H1 (cell line): ENCODE measurements around the gene NR1I2. TPM values are rescaled to one million over a fixed set of nuclear protein-coding genes. Genes with fewer than 3 reads are reported as not detected.

Experiments used
- CTCF ChIA-PET: fragments of 300-600 bp; sonication (Branson Sonifier 250); formaldehyde crosslinking; loops from one replicate; lab custom pipeline; 2021; ENCODE audit not compliant: partially characterized antibody; lab: Charles Lee
- POLR2A ChIA-PET: fragments of 300-600 bp; sonication (Branson Sonifier 250); formaldehyde crosslinking; loops from one replicate; lab custom pipeline; 2021; ENCODE audit warnings: inconsistent platforms; ENCODE audit not compliant: partially characterized antibody; lab: Charles Lee
- DNase-seq, 2 experiments: peaks; one replicate each; pipeline versions ENCODE4 v3.0.0 to v3.0.0-alpha.2; 2010 to 2022; ENCODE audit warnings: low spot score in 2 of 2, low read depth in 1 of 2, mixed read lengths in 1 of 2
- FAIRE-seq: peaks from 2 replicates; lab custom pipeline; 2011; peaks lifted over from hg19 to GRCh38; lab: Jason Lieb, UNC
- H2AFZ ChIP-seq: 2 replicates; pipeline ENCODE4 v1.8.1; 2012; ENCODE audit warnings: low read length, inconsistent platforms
- H2AK5ac ChIP-seq: 2 replicates; pipeline ENCODE4 v1.6.1; 2013; ENCODE audit warnings: low read depth, low read length
- H2BK120ac ChIP-seq: replicated peaks from 2 replicates; pipeline ENCODE3; 2013; ENCODE audit warnings: low read depth, low read length, inconsistent platforms
- H2BK12ac ChIP-seq: 2 replicates; pipeline ENCODE4 v1.6.1; 2013; ENCODE audit warnings: low read depth, low read length
- H2BK15ac ChIP-seq: 2 replicates; pipeline ENCODE4 v1.6.1; 2013; ENCODE audit warnings: low read length
- H2BK20ac ChIP-seq: 2 replicates; pipeline ENCODE4 v1.6.1; 2013; ENCODE audit warnings: low read length
- H2BK5ac ChIP-seq: 2 replicates; pipeline ENCODE4 v1.6.1; 2013; ENCODE audit warnings: low read depth, low read length
- H3K14ac ChIP-seq: 2 replicates; pipeline ENCODE4 v1.6.1; 2013; ENCODE audit warnings: inconsistent platforms; ENCODE audit not compliant: insufficient read length
- H3K18ac ChIP-seq: 2 replicates; pipeline ENCODE4 v1.6.1; 2013; ENCODE audit warnings: low read length; ENCODE audit errors: extremely low read depth
- H3K23ac ChIP-seq: 2 replicates; pipeline ENCODE4 v1.6.1; 2013; ENCODE audit warnings: inconsistent platforms; ENCODE audit not compliant: insufficient read length
- H3K23me2 ChIP-seq: 2 replicates; pipeline ENCODE4 v1.6.1; 2013; ENCODE audit warnings: low read depth, low read length
- H3K27ac ChIP-seq: 2 replicates; pipeline ENCODE4 v1.6.1; 2011; ENCODE audit warnings: low read depth, low read length, inconsistent platforms
- H3K27me3 ChIP-seq, 4 experiments: replicated peaks in 1 of 4; 1 replicate in 1 of 4; 2 replicates in 3 of 4; pipeline versions ENCODE4 v1.6.1 to v1.8.1; 2011 to 2013; ENCODE audit warnings: low read length in 3 of 4, mild to moderate bottlenecking in 3 of 4, inconsistent platforms in 2 of 4, mixed read lengths in 2 of 4, moderate library complexity in 1 of 4; ENCODE audit not compliant: control insufficient read depth in 3 of 4, insufficient read depth in 3 of 4; ENCODE audit errors: extremely low read depth in 1 of 4
- H3K36me3 ChIP-seq, 4 experiments: 2 replicates each; pipeline versions ENCODE4 v1.6.1 to v1.8.1; 2011 to 2013; ENCODE audit warnings: mild to moderate bottlenecking in 4 of 4, low read length in 3 of 4, moderate library complexity in 2 of 4, control low read depth in 1 of 4, inconsistent platforms in 1 of 4; ENCODE audit not compliant: insufficient read depth in 4 of 4, control insufficient read depth in 2 of 4
- H3K4ac ChIP-seq: replicated peaks from 2 replicates; pipeline ENCODE3; 2013; ENCODE audit warnings: low read length, low read depth, mixed read lengths, inconsistent platforms; ENCODE audit not compliant: insufficient read length
- H3K4me1 ChIP-seq, 4 experiments: replicated peaks in 1 of 4; 1 replicate in 1 of 4; 2 replicates in 3 of 4; pipeline versions ENCODE4 v1.6.1 to v1.8.1; 2011 to 2013; ENCODE audit warnings: low read length in 3 of 4, inconsistent platforms in 2 of 4, mixed read lengths in 1 of 4; ENCODE audit not compliant: insufficient read depth in 4 of 4, control insufficient read depth in 3 of 4
- H3K4me2 ChIP-seq, 2 experiments: 2 replicates each; pipeline versions ENCODE4 v1.6.1 to v1.8.1; 2011 to 2013; ENCODE audit warnings: low read depth in 2 of 2, low read length in 2 of 2, control low read depth in 1 of 2, inconsistent platforms in 1 of 2, mild to moderate bottlenecking in 1 of 2; ENCODE audit not compliant: insufficient read depth in 1 of 2
- H3K4me3 ChIP-seq, 4 experiments: fragments of 200-600, 300-600 bp in 1 of 4; sonication (generic), shearing (Covaris generic), sonication (Bioruptor Twin) in 1 of 4; 2 replicates each; pipeline versions ENCODE4 v1.5.1 to v1.8.1; 2011 to 2016; ENCODE audit warnings: low read length in 4 of 4, low read depth in 3 of 4, control low read depth in 2 of 4, inconsistent platforms in 2 of 4, mild to moderate bottlenecking in 2 of 4, mixed read lengths in 1 of 4, moderate library complexity in 1 of 4; ENCODE audit not compliant: insufficient read depth in 2 of 4; ENCODE audit errors: extremely low read depth in 1 of 4
- H3K56ac ChIP-seq: replicated peaks from 2 replicates; pipeline ENCODE3; 2013; ENCODE audit warnings: low read depth, mild to moderate bottlenecking, mixed read lengths, low read length, inconsistent platforms; ENCODE audit not compliant: insufficient read length
- H3K79me1 ChIP-seq: 2 replicates; pipeline ENCODE4 v1.6.1; 2013; ENCODE audit warnings: low read depth, low read length, control low read depth
- H3K79me2 ChIP-seq, 2 experiments: 2 replicates each; pipeline versions ENCODE4 v1.6.1 to v1.8.1; 2012 to 2013; ENCODE audit warnings: low read length in 2 of 2, mild to moderate bottlenecking in 2 of 2, inconsistent platforms in 1 of 2; ENCODE audit not compliant: insufficient read depth in 2 of 2, control insufficient read depth in 1 of 2
- H3K9ac ChIP-seq, 4 experiments: replicated peaks in 1 of 4; 1 replicate in 1 of 4; 2 replicates in 3 of 4; pipeline versions ENCODE4 v1.6.1 to v1.8.1; 2011 to 2013; ENCODE audit warnings: low read depth in 3 of 4, low read length in 3 of 4, control low read depth in 2 of 4, mild to moderate bottlenecking in 2 of 4, moderate library complexity in 2 of 4, inconsistent platforms in 1 of 4; ENCODE audit errors: extremely low read depth in 1 of 4
- H3K9me3 ChIP-seq, 2 experiments: 2 replicates each; pipeline versions ENCODE4 v1.6.1 to v1.8.1; 2012 to 2013; ENCODE audit warnings: mild to moderate bottlenecking in 2 of 2, moderate library complexity in 2 of 2, control low read depth in 1 of 2, inconsistent platforms in 1 of 2, low read depth in 1 of 2, low read length in 1 of 2, mixed read lengths in 1 of 2; ENCODE audit not compliant: insufficient read depth in 2 of 2
- H4K20me1 ChIP-seq, 2 experiments: replicated peaks in 1 of 2; 2 replicates each; pipeline versions ENCODE3 to v1.8.1; 2011 to 2013; ENCODE audit warnings: inconsistent platforms in 2 of 2, low read length in 2 of 2, mild to moderate bottlenecking in 1 of 2; ENCODE audit not compliant: insufficient read depth in 2 of 2, control insufficient read depth in 1 of 2
- H4K5ac ChIP-seq: 2 replicates; pipeline ENCODE4 v1.6.1; 2013; ENCODE audit warnings: low read length, low read depth, mixed read lengths, inconsistent platforms; ENCODE audit not compliant: insufficient read length
- H4K8ac ChIP-seq: 2 replicates; pipeline ENCODE4 v1.8.0; 2013; ENCODE audit warnings: mild to moderate bottlenecking, moderate library complexity, low read length, inconsistent platforms; ENCODE audit not compliant: insufficient read depth; ENCODE audit errors: extremely low read depth
- H4K91ac ChIP-seq: replicated peaks from 2 replicates; pipeline ENCODE3; 2013; ENCODE audit warnings: low read length, mixed read lengths, inconsistent platforms; ENCODE audit not compliant: insufficient read length
- CBX8 ChIP-seq: fragments of 300-800, 300-1000 bp; sonication (generic); IDR thresholded peaks from 2 replicates; pipeline ENCODE4 v1.7.1; 2016; ENCODE audit warnings: low read depth, low read length, borderline replicate concordance
- E2F6 ChIP-seq: IDR thresholded peaks from 2 replicates; pipeline ENCODE4 v1.6.1; 2012; ENCODE audit warnings: inconsistent platforms
- FOSL1 ChIP-seq: IDR thresholded peaks from 2 replicates; pipeline ENCODE4 v1.6.1; 2011; ENCODE audit warnings: mild to moderate bottlenecking, low read depth, low read length, moderate library complexity; ENCODE audit not compliant: insufficient read depth
- GTF2F1 ChIP-seq: IDR thresholded peaks from 2 replicates; pipeline ENCODE4 v1.6.1; 2012; ENCODE audit warnings: low read depth, low read length, improper control_type of control experiment, borderline replicate concordance
- HDAC2 ChIP-seq, 2 experiments: fragments of 300-600 bp in 1 of 2; sonication (generic) in 1 of 2; IDR thresholded peaks; 2 replicates each; pipeline ENCODE4 v1.6.1; 2011 to 2012; ENCODE audit warnings: low read depth in 2 of 2, low read length in 2 of 2, mild to moderate bottlenecking in 2 of 2, moderate library complexity in 2 of 2, borderline replicate concordance in 1 of 2, inconsistent platforms in 1 of 2
- MAFK ChIP-seq: IDR thresholded peaks from 2 replicates; pipeline ENCODE4 v1.6.1; 2012; ENCODE audit warnings: low read depth, mild to moderate bottlenecking, improper control_type of control experiment, low read length
- SIRT6 ChIP-seq: IDR thresholded peaks from one replicate; pipeline ENCODE4 v1.7.1; 2012; ENCODE audit warnings: low read length, inconsistent platforms
- USF2 ChIP-seq: IDR thresholded peaks from 2 replicates; pipeline ENCODE4 v1.6.1; 2011; ENCODE audit warnings: low read length, improper control_type of control experiment
- YY1 ChIP-seq: IDR thresholded peaks from 2 replicates; pipeline ENCODE4 v1.6.1; 2011; ENCODE audit warnings: low read depth, mild to moderate bottlenecking, low read length
- WGBS, 2 experiments: shearing (Covaris generic) in 1 of 2; methylation state at CpG; one replicate each; pipeline versions ENCODE4 v1.1.6 to v1.1.7; 2013 to 2015; ENCODE audit warnings: low lambda C conversion rate in 2 of 2, mixed read lengths in 2 of 2, inconsistent platforms in 1 of 2, low coverage in 1 of 2, missing lambda C conversion rate in 1 of 2; ENCODE audit not compliant: insufficient replicate concordance in 2 of 2, insufficient coverage in 1 of 2, insufficient read length in 1 of 2; ENCODE audit errors: extremely low coverage in 1 of 2, missing lambda C conversion rate in 1 of 2; 5-methylcytosine and 5-hydroxymethylcytosine counted together
- polyA plus RNA-seq, 7 experiments: library from polyadenylated mRNA; depleted of rRNA in 3 of 7; stranded (reverse) in 5 of 7; unstranded in 2 of 7; fragments of >200 nt in 5 of 7; fragments of 200-250 nt in 2 of 7; gene quantifications; 1 replicate in 5 of 7; 2 replicates in 1 of 7; 4 replicates in 1 of 7; pipeline versions ENCODE4 v1.2.1 to v1.2.3, GENCODE V29; 2011 to 2013; ENCODE audit warnings: missing spikeins in 2 of 7, mixed read lengths in 2 of 7
- total RNA-seq: library from RNA; stranded (reverse); fragmentation: NEBNext Ultra II Directional; extraction: Animal tissue kit (Norgen Biotek cat#: 25700); gene quantifications from 2 replicates; pipeline ENCODE4 v1.2.1, GENCODE V29; 2021

NR1I2 gene
- total and polyA plus RNA-seq, 2 of the 8 experiments (the other 6 are each of a cell fraction or from before 2014, with no cell fraction given), result 0.28 to 1.8 TPM

- POLR2A ChIA-PET, result interaction anchor here (0.9 to 2.4 kb wide), 3 partner anchors 8 to 258 kb away, joined by 3 to 10 read pairs (median 3); no protein-coding TSS in a partner anchor
- Histone ChIP-seq H3K56ac (no peak overlapping the region), H2AFZ (peak overlapping the region; percentile 84; the same call in 1 of the 2 replicates), H2AK5ac (no peak overlapping the region), H3K14ac (no peak overlapping the region), H2BK5ac (no peak overlapping the region), H3K23ac (no peak overlapping the region), H2BK120ac (no peak overlapping the region), H2BK15ac (no peak overlapping the region), H4K91ac (no peak overlapping the region), H4K8ac (no peak overlapping the region), H3K79me2 (no peaks in the 10 kb centered on the region), H3K9ac (no peak overlapping the region), H3K4me2 (peak overlapping the region in 1 of 2 experiments; percentile 65; a peak in 2 of 4 replicates), H2BK20ac (no peak overlapping the region), H3K23me2 (no peaks in the 10 kb centered on the region; the same call in 1 of the 2 replicates), H3K27me3 (peaks cover 0 to 6% (median 1%) of the 10 kb centered on the region in 4 experiments; a peak in 3 of 7 replicates), H3K4me3 (no peak overlapping the region; a peak in 1 of 8 replicates), H3K4ac (no peak overlapping the region), H3K9me3 (no peaks in the 10 kb centered on the region)
- no peak for DNase-seq
- 89% methylated on average over 6 of the region's 6 CpGs; no CpG with 5 or more reads in 1 of the 2 experiments for WGBS, 2 experiments
- TF ChIP-seq MAFK (no peak), GTF2F1 (no peak), SIRT6 (no peak), USF2 (no peak), FOSL1 (no peak), CBX8 (no peak), E2F6 (no peak), YY1 (no peak), HDAC2 (IDR thresholded peaks at IDR 0.05; ENCODE audit: borderline replicate concordance in 1 of 2, low read depth in 2 of 2, low read length in 2 of 2) (no peak)
- TF ChIP-seq, all 59 proteins: peak for 0
- CTCF ChIA-PET, result interaction anchor here (0.8 to 1.1 kb wide), 3 partner anchors 19 to 321 kb away, joined by 3 to 4 read pairs (median 3); no protein-coding TSS in a partner anchor
- no peaks in the 10 kb centered on the region for H3K79me1 ChIP-seq
- peaks cover 0 to 8% (median 3%) of the 10 kb centered on the region in 4 experiments; a peak in 5 of 7 replicates for H3K4me1 ChIP-seq
- no peaks in the 10 kb centered on the region for H3K36me3 ChIP-seq
- H3K18ac ChIP-seq, result no peak overlapping the region; the same call in 1 of the 2 replicates
- no peak overlapping the region for H4K5ac ChIP-seq
- no peak overlapping the region for H3K27ac ChIP-seq
- no peaks in the 10 kb centered on the region for H4K20me1 ChIP-seq
- FAIRE-seq, result no peak
- no peak overlapping the region for H2BK12ac ChIP-seq
Observed at GRCh38 chr3:119808843-119809242, 26.9 kb downstream of the NR1I2 start.
